IMR-90 (cell line): ENCODE results near the gene DDX24. TPM values are rescaled to one million over a fixed set of nuclear protein-coding genes. Genes with fewer than 3 reads are reported as not detected.

Experiments
- ATAC-seq: fragments of 200-7000 bp; cut with Tn5 transposase; 2 replicates; pipeline ENCODE4 v1.9.1; 2020; ENCODE audit warnings: low read depth, mild to moderate bottlenecking, moderate library complexity
- BruUV-seq: library from RNA; stranded (reverse); fragments of 400-500 nt; replicated peaks from 2 replicates; lab custom pipeline; 2021; lab: Mats Ljungman, UMichigan
- CTCF ChIA-PET: fragments of 300-600 bp; formaldehyde crosslinking; extraction: SDS; loops from one replicate; lab custom pipeline; 2021; ENCODE audit warnings: antibody characterized with exemption; lab: Yijun Ruan, JAX
- POLR2A ChIA-PET: fragments of 300-600 bp; sonication (Branson Sonifier 250); formaldehyde crosslinking; loops from one replicate; lab custom pipeline; 2022; ENCODE audit warnings: antibody characterized with exemption; ENCODE audit not compliant: unreplicated experiment; lab: Charles Lee
- DNase-seq: peaks from one replicate; pipeline ENCODE4 v3.0.0; 2013
- H2AFZ ChIP-seq: replicated peaks from 2 replicates; pipeline ENCODE3; 2013; ENCODE audit warnings: low read length, mild to moderate bottlenecking; ENCODE audit not compliant: poor library complexity
- H2AK5ac ChIP-seq: 2 replicates; pipeline ENCODE4 v1.6.1; 2013; ENCODE audit warnings: low read depth, low read length, inconsistent platforms
- H2AK9ac ChIP-seq: replicated peaks from 2 replicates; pipeline ENCODE3; 2013; ENCODE audit warnings: mild to moderate bottlenecking, low read depth, low read length, moderate library complexity; ENCODE audit not compliant: poor library complexity
- H2BK120ac ChIP-seq: 2 replicates; pipeline ENCODE4 v1.6.1; 2013; ENCODE audit warnings: low read depth, low read length, inconsistent platforms
- H2BK15ac ChIP-seq: 3 replicates; pipeline ENCODE4 v1.6.1; 2013; ENCODE audit warnings: low read depth, low read length, inconsistent platforms
- H2BK20ac ChIP-seq: 2 replicates; pipeline ENCODE4 v1.6.1; 2013; ENCODE audit warnings: low read depth, mild to moderate bottlenecking, inconsistent platforms, low read length, moderate library complexity
- H2BK5ac ChIP-seq: 2 replicates; pipeline ENCODE4 v1.6.1; 2013; ENCODE audit warnings: mild to moderate bottlenecking, low read depth, low read length, inconsistent platforms; ENCODE audit not compliant: poor library complexity, severe bottlenecking
- H3K14ac ChIP-seq: replicated peaks from 2 replicates; pipeline ENCODE4 v1.6.1; 2013; ENCODE audit warnings: low read depth, low read length, inconsistent platforms
- H3K18ac ChIP-seq: 2 replicates; pipeline ENCODE4 v1.6.1; 2013; ENCODE audit warnings: low read depth, low read length, control low read depth
- H3K23ac ChIP-seq: 2 replicates; pipeline ENCODE4 v1.6.1; 2013; ENCODE audit warnings: low read depth, low read length, inconsistent platforms
- H3K27ac ChIP-seq: 2 replicates; pipeline ENCODE4 v1.5.1; 2013; ENCODE audit warnings: mild to moderate bottlenecking, control low read depth, low read length; ENCODE audit not compliant: insufficient read depth
- H3K27me3 ChIP-seq: 2 replicates; pipeline ENCODE4 v1.6.1; 2013; ENCODE audit warnings: low read length; ENCODE audit not compliant: control insufficient read depth, insufficient read depth
- H3K36me3 ChIP-seq: 2 replicates; pipeline ENCODE4 v1.6.1; 2013; ENCODE audit warnings: low read length, mixed read lengths; ENCODE audit not compliant: control insufficient read depth, insufficient read depth
- H3K4ac ChIP-seq: 2 replicates; pipeline ENCODE4 v1.6.1; 2013; ENCODE audit warnings: low read depth, low read length, inconsistent platforms
- H3K4me1 ChIP-seq: 2 replicates; pipeline ENCODE4 v1.6.1; 2013; ENCODE audit warnings: low read length, mixed read lengths; ENCODE audit not compliant: control insufficient read depth, insufficient read depth
- H3K4me2 ChIP-seq: 2 replicates; pipeline ENCODE4 v1.6.1; 2013; ENCODE audit warnings: low read depth, mild to moderate bottlenecking, control low read depth, low read length, moderate library complexity
- H3K4me3 ChIP-seq: 2 replicates; pipeline ENCODE4 v1.5.1; 2013; ENCODE audit warnings: low read depth, mild to moderate bottlenecking, control low read depth, low read length, moderate library complexity; ENCODE audit not compliant: insufficient read depth
- H3K56ac ChIP-seq: 2 replicates; pipeline ENCODE4 v1.6.1; 2013; ENCODE audit warnings: low read length, inconsistent platforms; ENCODE audit not compliant: insufficient read depth; ENCODE audit errors: extremely low read depth
- H3K79me1 ChIP-seq, 2 experiments: 2 replicates each; pipeline ENCODE4 v1.6.1; 2013; ENCODE audit warnings: low read length in 2 of 2, inconsistent platforms in 1 of 2, low read depth in 1 of 2
- H3K9ac ChIP-seq: 2 replicates; pipeline ENCODE4 v1.6.1; 2013; ENCODE audit warnings: low read depth, low read length, control low read depth
- H3K9me1 ChIP-seq: 2 replicates; pipeline ENCODE4 v1.6.1; 2013; ENCODE audit warnings: low read length, inconsistent platforms; ENCODE audit not compliant: insufficient read depth
- H3K9me3 ChIP-seq: 2 replicates; pipeline ENCODE4 v1.6.1; 2013; ENCODE audit warnings: low read length; ENCODE audit not compliant: control insufficient read depth, insufficient read depth
- H4K20me1 ChIP-seq: 2 replicates; pipeline ENCODE4 v1.6.1; 2013; ENCODE audit warnings: low read length, inconsistent platforms; ENCODE audit not compliant: insufficient read depth
- H4K5ac ChIP-seq: 2 replicates; pipeline ENCODE4 v1.6.1; 2013; ENCODE audit warnings: mild to moderate bottlenecking, low read depth, low read length, control low read depth
- H4K8ac ChIP-seq, 2 experiments: 2 replicates each; pipeline ENCODE4 v1.6.1; 2013; ENCODE audit warnings: low read depth in 2 of 2, low read length in 2 of 2, control low read depth in 1 of 2, inconsistent platforms in 1 of 2
- H4K91ac ChIP-seq: 2 replicates; pipeline ENCODE4 v1.6.1; 2013; ENCODE audit warnings: low read depth, low read length, inconsistent platforms; ENCODE audit not compliant: insufficient read depth
- BHLHE40 ChIP-seq: fragments of 150-350 bp; IDR thresholded peaks from 2 replicates; pipeline ENCODE4 v1.6.1; 2016; ENCODE audit warnings: mild to moderate bottlenecking, low read depth, low read length
- CHD1 ChIP-seq: IDR thresholded peaks from 2 replicates; pipeline ENCODE4 v1.6.1; 2012; ENCODE audit warnings: low read depth, low read length, improper control_type of control experiment
- CTCF ChIP-seq: conservative IDR thresholded peaks from 2 replicates; pipeline ENCODE4 v1.5.1; 2012; ENCODE audit warnings: mild to moderate bottlenecking, low read depth, low read length, improper control_type of control experiment
- ELK1 ChIP-seq: fragments of 150-350 bp; IDR thresholded peaks from 2 replicates; pipeline ENCODE4 v1.6.1; 2016; ENCODE audit warnings: low read depth, mild to moderate bottlenecking, low read length, moderate library complexity, borderline replicate concordance
- FOS ChIP-seq: fragments of 150-350 bp; IDR thresholded peaks from 2 replicates; pipeline ENCODE4 v1.6.1; 2016; ENCODE audit warnings: low read depth, low read length
- MAFK ChIP-seq: IDR thresholded peaks from 2 replicates; pipeline ENCODE4 v1.6.1; 2012; ENCODE audit warnings: low read depth, low read length, improper control_type of control experiment
- MAZ ChIP-seq: IDR thresholded peaks from 2 replicates; pipeline ENCODE4 v1.6.1; 2012; ENCODE audit warnings: low read depth, mild to moderate bottlenecking, low read length, improper control_type of control experiment, moderate library complexity, borderline replicate concordance
- MXI1 ChIP-seq: IDR thresholded peaks from 2 replicates; pipeline ENCODE4 v1.6.1; 2012; ENCODE audit warnings: low read depth, mild to moderate bottlenecking, low read length, moderate library complexity, borderline replicate concordance
- NFE2L2 ChIP-seq: fragments of 150-350 bp; IDR thresholded peaks from 2 replicates; pipeline ENCODE4 v1.6.1; 2016; ENCODE audit warnings: low read depth, mild to moderate bottlenecking, low read length
- POLR2A ChIP-seq: IDR thresholded peaks from 2 replicates; pipeline ENCODE4 v1.6.1; 2012; ENCODE audit warnings: mild to moderate bottlenecking, low read depth, low read length
- RAD21 ChIP-seq: IDR thresholded peaks from 2 replicates; pipeline ENCODE4 v1.6.1; 2012; ENCODE audit warnings: low read length, improper control_type of control experiment
- RCOR1 ChIP-seq: IDR thresholded peaks from 2 replicates; pipeline ENCODE4 v1.6.1; 2012; ENCODE audit warnings: mild to moderate bottlenecking, low read length, improper control_type of control experiment; ENCODE audit not compliant: insufficient replicate concordance
- RFX5 ChIP-seq: IDR thresholded peaks from 2 replicates; pipeline ENCODE4 v1.8.0; 2012; ENCODE audit warnings: low read depth, mild to moderate bottlenecking, low read length, moderate library complexity
- SMC3 ChIP-seq: fragments of 150-350 bp; IDR thresholded peaks from 2 replicates; pipeline ENCODE4 v1.6.1; 2016; ENCODE audit warnings: low read depth, mild to moderate bottlenecking, antibody characterized with exemption, low read length, moderate library complexity
- USF2 ChIP-seq: fragments of 150-350 bp; IDR thresholded peaks from 2 replicates; pipeline ENCODE4 v1.6.1; 2017; ENCODE audit warnings: mild to moderate bottlenecking, antibody characterized with exemption, low read length, low read depth
- WGBS, 2 experiments: methylation state at CpG; one replicate each; pipeline versions ENCODE4 v1.1.5 to v1.1.7; 2013; ENCODE audit warnings: missing lambda C conversion rate in 2 of 2; ENCODE audit not compliant: insufficient read length in 1 of 2; ENCODE audit errors: extremely low coverage in 2 of 2; 5-methylcytosine and 5-hydroxymethylcytosine counted together
- dilution Hi-C: fragments of 300-500 bp; cut with HindIII; formaldehyde crosslinking; loops from one replicate; pipeline ENCODE4 v1.14.3; 2018; ENCODE audit warnings: low sequenced_read_pairs; ENCODE audit not compliant: unreplicated experiment
- in situ Hi-C: fragments of 300-500 bp; cut with MboI; formaldehyde crosslinking; loops from 3 replicates; pipeline ENCODE4 v1.14.3; 2019; ENCODE audit warnings: low sequenced_read_pairs, inconsistent platforms, mixed read lengths
- intact Hi-C: fragments of 100-400 bp; cut with micrococcal nuclease; formaldehyde crosslinking; loops from 2 replicates; pipeline ENCODE4 v1.10.0; 2022
- polyA plus RNA-seq, 3 experiments: library from polyadenylated mRNA; depleted of rRNA; stranded (reverse); fragments of >200 nt; gene quantifications; 2 replicates each; pipeline ENCODE4 v1.2.3, GENCODE V29; 2012; ENCODE audit warnings: low replicate concordance in 1 of 3
- total RNA-seq: library from RNA; depleted of rRNA; stranded (reverse); fragments of >200 nt; gene quantifications from 2 replicates; pipeline ENCODE4 v1.2.3, GENCODE V29; 2012

Gene DDX24
- total and polyA plus RNA-seq, 2 of the 4 experiments (the other 2 are of a cell fraction): 134 to 155 TPM

- no peaks in the 10 kb centered on the region; the same call in 1 of the 2 replicates for H4K20me1 ChIP-seq
- dilution Hi-C loops: no loop called here
- H2BK5ac ChIP-seq: no peak overlapping the region
- CTCF ChIA-PET: interaction anchor here (1.6 to 6.7 kb wide), 2 partner anchors 95 to 102 kb away, joined by 4 to 68 read pairs; no protein-coding TSS in a partner anchor
- no peaks in the 10 kb centered on the region for H3K9me3 ChIP-seq
- H2BK120ac ChIP-seq: no peak overlapping the region
- H3K36me3 ChIP-seq: no peaks in the 10 kb centered on the region
- WGBS, 2 experiments: no CpG with 5 or more reads among the region's 3 CpGs
- no peak overlapping the region for H3K4me3 ChIP-seq
- H2BK15ac ChIP-seq: no peak overlapping the region
- H2BK20ac ChIP-seq: no peak overlapping the region
- no peak overlapping the region for H3K18ac ChIP-seq
- POLR2A ChIA-PET: no interaction called here
- no peaks in the 10 kb centered on the region for H3K4me1 ChIP-seq
- intact Hi-C loops: no loop called here
- H4K5ac ChIP-seq: no peak overlapping the region
- no peak overlapping the region for H3K9ac ChIP-seq
- no peak overlapping the region for H3K4ac ChIP-seq
- ATAC-seq: no peak
- H3K27me3 ChIP-seq: no peaks in the 10 kb centered on the region
- no peak overlapping the region for H3K23ac ChIP-seq
- H4K8ac ChIP-seq: no peak overlapping the region
- no peak overlapping the region for H3K27ac ChIP-seq
- no TSS peak for BruUV-seq
- no peak overlapping the region for H3K56ac ChIP-seq
- no peak overlapping the region for H4K91ac ChIP-seq
- H3K4me2 ChIP-seq: no peak overlapping the region
- TF ChIP-seq SMC3 (no peak), USF2 (no peak), MAFK (no peak), NFE2L2 (no peak), BHLHE40 (no peak), CHD1 (no peak), MXI1 (no peak), ELK1 (no peak), FOS (no peak), RFX5 (no peak), CTCF (no peak), RCOR1 (no peak), MAZ (no peak), RAD21 (no peak), POLR2A (no peak)
- no peaks in the 10 kb centered on the region for H3K9me1 ChIP-seq
- in situ Hi-C loops: loop anchor here (5.0 kb wide), 1 partner anchor 102 kb away; no protein-coding TSS in a partner anchor
- no peak overlapping the region for H2AFZ ChIP-seq
- no peaks in the 10 kb centered on the region; a peak in 1 of 4 replicates for H3K79me1 ChIP-seq
- DNase-seq: no peak
- no peak overlapping the region for H2AK5ac ChIP-seq
- no peak overlapping the region for H3K14ac ChIP-seq
- no peak overlapping the region for H2AK9ac ChIP-seq
These were observed 46.1 kb downstream of the DDX24 start for GRCh38 chr14:94034886-94035285.
